ENCODE data around the gene XIAP.

XIAP gene

DNA sequence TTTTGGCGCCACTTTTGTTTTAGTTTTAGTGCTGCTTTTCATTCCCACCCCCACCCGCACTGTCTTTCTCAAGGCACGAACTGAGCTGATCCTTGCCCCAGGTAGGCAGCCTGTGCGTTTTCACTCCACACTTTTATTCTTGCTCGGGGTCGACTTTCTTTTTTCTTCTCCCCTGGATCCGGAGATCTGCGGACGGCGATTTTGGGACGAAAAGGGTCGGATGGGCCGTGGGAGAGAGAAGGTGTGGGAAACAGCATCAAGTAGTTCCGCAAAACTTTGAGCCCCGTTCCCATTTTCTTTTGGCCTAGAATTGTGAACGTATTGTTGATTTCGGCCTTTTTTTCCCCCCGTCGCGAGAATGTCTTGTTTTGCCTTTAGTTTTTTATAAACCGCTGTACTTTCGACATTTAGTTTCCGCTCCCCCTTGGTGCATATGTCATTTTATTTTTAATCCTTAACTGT lies 102.2 kb downstream of the XIAP start:
- Histone ChIP-seq H3K9me3 (ENCODE audit: insufficient read depth, low read length) (no peaks in the 10 kb centered on the region), H3K27ac (ENCODE audit: low read depth, low read length) (peak overlapping the region; percentile 93), H4K20me1 (ENCODE audit: low read depth, low read length) (peaks cover 8% of the 10 kb centered on the region; the same call in 1 of the 2 replicates), H3K4me2 (ENCODE audit: low read depth, low read length, poor library complexity, severe bottlenecking) (peak overlapping the region; percentile 99), H3K36me3 (ENCODE audit: low read length) (no peaks in the 10 kb centered on the region), H2AFZ (ENCODE audit: low read depth, low read length, severe bottlenecking) (no peak overlapping the region), H3K9ac (ENCODE audit: low read length) (peak overlapping the region; percentile 99), H3K79me2 (ENCODE audit: insufficient read depth, low read length) (peaks cover 64% of the 10 kb centered on the region), H3K4me3 (ENCODE audit: insufficient read depth, low read length, poor library complexity, severe bottlenecking) (peak overlapping the region; percentile 89), H3K27me3 (ENCODE audit: low read length) (no peaks in the 10 kb centered on the region), H3F3A (ENCODE audit: insufficient read depth) (peaks cover 10% of the 10 kb centered on the region; the same call in 1 of the 2 replicates), H3K9me2 (replicated peaks; ENCODE audit: insufficient read depth, low read length) (no peaks in the 10 kb centered on the region)
- no peak for TF ChIP-seq CTCF (IDR thresholded peaks at IDR 0.05; ENCODE audit: insufficient read depth, low read length, poor library complexity, severe bottlenecking)
- no peak for TF ChIP-seq EZH2phosphoT487 (conservative IDR thresholded peaks at IDR 0.05; ENCODE audit: low read length)

DNA sequence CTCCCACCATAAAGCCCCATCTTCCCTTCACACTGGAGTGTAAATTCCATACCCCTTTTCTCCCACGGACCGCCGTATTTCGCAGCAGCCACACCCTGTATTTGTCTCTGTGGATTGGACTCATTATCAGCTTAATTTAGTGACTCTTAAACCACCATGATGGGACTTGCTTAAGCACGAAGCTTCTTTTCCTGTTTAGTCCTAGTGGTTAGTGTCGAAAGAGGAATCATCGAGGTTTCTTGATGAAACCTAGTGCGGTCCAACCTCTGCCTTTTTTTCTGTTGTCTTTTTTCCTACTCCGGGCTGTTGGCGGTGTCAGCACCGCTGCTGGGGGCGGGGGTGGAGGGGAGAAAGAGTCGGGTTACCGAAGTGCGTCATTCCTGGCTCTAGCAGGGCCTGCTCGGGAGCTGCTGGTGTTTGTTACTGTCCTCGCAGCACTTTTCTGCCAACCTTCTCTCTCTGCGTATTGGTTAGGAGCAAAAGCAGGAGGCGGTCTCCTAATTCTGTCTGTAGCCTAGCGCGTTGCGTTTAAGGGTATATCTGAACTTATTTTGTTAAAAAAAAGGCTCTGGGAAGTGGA lies 103.0 kb downstream of the XIAP start:
- Histone ChIP-seq H3K27ac (ENCODE audit: low read depth, low read length) (peak overlapping the region; percentile 93), H3F3A (ENCODE audit: insufficient read depth) (peaks cover 10% of the 10 kb centered on the region; the same call in 1 of the 2 replicates), H3K9me3 (ENCODE audit: insufficient read depth, low read length) (no peaks in the 10 kb centered on the region), H3K4me3 (ENCODE audit: insufficient read depth, low read length, poor library complexity, severe bottlenecking) (peak overlapping the region; percentile 89), H2AFZ (ENCODE audit: low read depth, low read length, severe bottlenecking) (no peak overlapping the region), H3K9me2 (replicated peaks; ENCODE audit: insufficient read depth, low read length) (no peaks in the 10 kb centered on the region), H3K79me2 (ENCODE audit: insufficient read depth, low read length) (peaks cover 72% of the 10 kb centered on the region), H3K4me2 (ENCODE audit: low read depth, low read length, poor library complexity, severe bottlenecking) (peak overlapping the region; percentile 99), H4K20me1 (ENCODE audit: low read depth, low read length) (peaks cover 8% of the 10 kb centered on the region; the same call in 1 of the 2 replicates), H3K36me3 (ENCODE audit: low read length) (no peaks in the 10 kb centered on the region), H3K27me3 (ENCODE audit: low read length) (no peaks in the 10 kb centered on the region), H3K9ac (ENCODE audit: low read length) (peak overlapping the region; percentile 99)
- no peak for TF ChIP-seq CTCF (IDR thresholded peaks at IDR 0.05; ENCODE audit: insufficient read depth, low read length, poor library complexity, severe bottlenecking)
- no peak for TF ChIP-seq EZH2phosphoT487 (conservative IDR thresholded peaks at IDR 0.05; ENCODE audit: low read length)

All from SU-DHL-6 (cell line).